Lung (tissue), 12 donors: ENCODE data around the gene AICDA. TPM values are rescaled to one million over a fixed set of nuclear protein-coding genes. Genes with fewer than 3 reads are reported as not detected.

Source experiments
- ATAC-seq: fragments of 200-7000 bp; cut with Tn5 transposase; one replicate; pipeline ENCODE4 v1.9.1; 2020; ENCODE audit warnings: moderate number of reproducible peaks; ENCODE audit not compliant: insufficient read depth, low FRiP score
- DNase-seq, 3 donors: peaks; one replicate each; pipeline ENCODE4 v3.0.0-alpha.2; 2013 to 2017
- H3K27ac ChIP-seq, 2 donors: one replicate each; pipeline ENCODE4 v1.5.1; 2013; ENCODE audit warnings: mild to moderate bottlenecking in 2 of 2, moderate library complexity in 2 of 2, control low read depth in 1 of 2, inconsistent platforms in 1 of 2, low read depth in 1 of 2, low read length in 1 of 2
- H3K27me3 ChIP-seq, 3 donors: one replicate each; pipeline ENCODE4 v1.5.1; 2013; ENCODE audit warnings: low read length in 2 of 3; ENCODE audit not compliant: control insufficient read depth in 3 of 3, insufficient read depth in 3 of 3
- H3K36me3 ChIP-seq, 4 donors: one replicate each; pipeline ENCODE4 v1.5.1; 2013; ENCODE audit warnings: low read length in 4 of 4, mild to moderate bottlenecking in 1 of 4, moderate library complexity in 1 of 4; ENCODE audit not compliant: control insufficient read depth in 4 of 4, insufficient read depth in 4 of 4
- H3K4me1 ChIP-seq, 5 donors: one replicate each; pipeline ENCODE4 v1.5.1; 2013; ENCODE audit warnings: low read length in 5 of 5, mild to moderate bottlenecking in 2 of 5, moderate library complexity in 1 of 5; ENCODE audit not compliant: control insufficient read depth in 5 of 5, insufficient read depth in 5 of 5
- H3K4me3 ChIP-seq: one replicate; pipeline ENCODE4 v1.5.1; 2013; ENCODE audit warnings: mild to moderate bottlenecking, control low read depth, moderate library complexity
- H3K9ac ChIP-seq, 2 donors: one replicate each; pipeline ENCODE4 v1.5.1; 2013; ENCODE audit warnings: low read length in 2 of 2, control low read depth in 1 of 2; ENCODE audit not compliant: insufficient read depth in 1 of 2
- H3K9me3 ChIP-seq, 4 donors: one replicate each; pipeline ENCODE4 v1.5.1; 2013; ENCODE audit warnings: low read length in 3 of 4, mild to moderate bottlenecking in 1 of 4, moderate library complexity in 1 of 4; ENCODE audit not compliant: control insufficient read depth in 4 of 4, insufficient read depth in 3 of 4
- WGBS, 2 donors: extraction: QIAGEN DNeasy Blood & Tissue Kit; methylation state at CpG; one replicate each; pipeline ENCODE4 v1.1.7; 2013; 5-methylcytosine and 5-hydroxymethylcytosine counted together
- polyA plus RNA-seq, 2 donors: library from polyadenylated mRNA; stranded (reverse); fragments of 200-250 nt; gene quantifications; one replicate each; pipeline ENCODE4 v1.2.1, GENCODE V29; 2013
- total RNA-seq, 2 donors: library from RNA; depleted of rRNA in 1 of 2; stranded (reverse); fragments of >200 nt in 1 of 2; gene quantifications; one replicate each; pipeline ENCODE4 v1.2.1, GENCODE V29; 2014 to 2021
- TF ChIP-seq, protein P1 (sequence below): IDR thresholded peaks from 2 replicates; pipeline ENCODE4 v1.5.1; 2012; ENCODE audit warnings: mild to moderate bottlenecking; ENCODE audit errors: control extremely low read depth, extremely low read depth
- donor health status: control.
- donor health status: control.
- donor health status: Bipolar disorder and iron deficiency.
- donor health status: healthy.
- donor health status: DM: yes; HTN: yes; CAD: no.

Gene AICDA
- total and polyA plus RNA-seq, 4 donors = 0.10 to 0.58 (median 0.30) TPM

DNA sequence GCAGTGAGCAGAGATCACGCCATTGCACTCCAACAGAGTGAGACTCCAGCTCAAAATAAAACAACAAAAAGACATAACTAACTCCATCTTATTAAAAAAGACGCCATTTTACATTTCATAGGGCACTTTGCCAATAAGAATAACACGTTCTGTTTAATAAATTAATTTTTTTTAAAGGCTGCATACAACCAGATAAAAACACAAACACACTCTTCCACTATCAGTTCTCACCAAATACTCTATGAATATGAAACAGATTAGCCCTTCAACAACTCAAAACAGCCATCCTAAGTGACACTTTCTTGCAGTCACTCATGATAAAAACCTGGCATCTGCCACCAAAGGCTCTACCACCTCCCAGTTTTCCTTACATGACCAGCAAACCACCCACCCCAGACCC, 16.1 kb downstream of the AICDA start:
- TF ChIP-seq, protein P1, sequence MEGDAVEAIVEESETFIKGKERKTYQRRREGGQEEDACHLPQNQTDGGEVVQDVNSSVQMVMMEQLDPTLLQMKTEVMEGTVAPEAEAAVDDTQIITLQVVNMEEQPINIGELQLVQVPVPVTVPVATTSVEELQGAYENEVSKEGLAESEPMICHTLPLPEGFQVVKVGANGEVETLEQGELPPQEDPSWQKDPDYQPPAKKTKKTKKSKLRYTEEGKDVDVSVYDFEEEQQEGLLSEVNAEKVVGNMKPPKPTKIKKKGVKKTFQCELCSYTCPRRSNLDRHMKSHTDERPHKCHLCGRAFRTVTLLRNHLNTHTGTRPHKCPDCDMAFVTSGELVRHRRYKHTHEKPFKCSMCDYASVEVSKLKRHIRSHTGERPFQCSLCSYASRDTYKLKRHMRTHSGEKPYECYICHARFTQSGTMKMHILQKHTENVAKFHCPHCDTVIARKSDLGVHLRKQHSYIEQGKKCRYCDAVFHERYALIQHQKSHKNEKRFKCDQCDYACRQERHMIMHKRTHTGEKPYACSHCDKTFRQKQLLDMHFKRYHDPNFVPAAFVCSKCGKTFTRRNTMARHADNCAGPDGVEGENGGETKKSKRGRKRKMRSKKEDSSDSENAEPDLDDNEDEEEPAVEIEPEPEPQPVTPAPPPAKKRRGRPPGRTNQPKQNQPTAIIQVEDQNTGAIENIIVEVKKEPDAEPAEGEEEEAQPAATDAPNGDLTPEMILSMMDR = no peak
- Histone ChIP-seq H3K36me3 (no peaks in the 10 kb centered on the region), H3K4me3 (no peak overlapping the region), H3K27me3 (no peaks in the 10 kb centered on the region), H3K9me3 (peaks cover 0 to 1% (median 0%) of the 10 kb centered on the region in 4 donors), H3K27ac (no peak overlapping the region), H3K4me1 (no peaks in the 10 kb centered on the region), H3K9ac (no peak overlapping the region)
- no peak for DNase-seq
- no peak for ATAC-seq
- WGBS, 2 donors = 68 to 85% methylated on average over 3 of the region's 3 CpGs

DNA sequence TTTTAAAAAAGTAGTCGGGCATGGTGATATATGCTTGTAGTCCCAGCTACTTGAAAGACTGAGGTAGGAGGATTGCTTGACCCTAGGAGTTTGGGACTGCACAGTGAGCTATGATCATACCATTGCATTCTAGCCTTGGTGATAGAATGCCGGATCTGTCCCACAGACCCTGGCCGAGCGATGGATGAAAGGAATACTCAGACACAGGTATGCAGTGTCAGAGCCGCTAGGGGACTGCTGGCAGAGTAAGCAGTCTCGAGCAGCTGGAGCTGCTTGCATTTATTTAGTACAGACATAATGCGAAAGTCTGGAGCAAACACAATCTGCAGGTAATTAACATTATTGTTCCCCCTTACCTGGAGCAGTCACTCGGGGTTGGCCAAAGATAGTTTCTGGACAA, 18.6 kb downstream of the AICDA start:
- no peaks in the 10 kb centered on the region for H3K4me1 ChIP-seq
- TF ChIP-seq, protein P1 = no peak
- H3K36me3 ChIP-seq = no peaks in the 10 kb centered on the region
- ATAC-seq = no peak
- H3K27ac ChIP-seq = no peak overlapping the region
- peaks cover 0 to 1% (median 0%) of the 10 kb centered on the region in 4 donors for H3K9me3 ChIP-seq
- DNase-seq = no peak
- H3K27me3 ChIP-seq = no peaks in the 10 kb centered on the region
- WGBS, 2 donors = 72 to 86% methylated on average over 8 of the region's 8 CpGs
- no peak overlapping the region for H3K9ac ChIP-seq
- no peak overlapping the region for H3K4me3 ChIP-seq

DNA sequence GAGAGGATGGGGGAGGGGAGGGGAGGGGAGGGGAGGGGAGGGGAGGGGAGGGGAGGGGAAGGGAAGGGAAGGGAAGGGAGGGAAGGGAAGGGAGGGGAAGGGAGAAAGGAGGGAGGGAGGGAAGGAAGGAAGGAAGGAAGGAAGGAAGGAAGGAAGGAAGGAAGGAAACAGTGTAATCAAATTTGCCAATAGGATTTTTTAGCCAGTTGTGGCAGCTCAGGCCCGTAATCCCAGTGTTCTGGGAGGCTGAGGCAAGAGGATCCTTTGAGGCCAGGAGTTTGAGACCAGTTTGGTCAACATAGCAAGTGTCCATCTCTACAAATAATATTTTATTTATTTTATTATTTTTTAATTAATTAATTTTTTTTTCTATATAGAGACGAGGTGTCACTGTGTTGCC, 19.4 kb downstream of the AICDA start:
- DNase-seq (no peak), ATAC-seq (no peak)
- Histone ChIP-seq H3K4me3 (no peak overlapping the region), H3K27ac (no peak overlapping the region), H3K9ac (no peak overlapping the region), H3K9me3 (peaks cover 0 to 1% (median 0%) of the 10 kb centered on the region in 4 donors), H3K27me3 (no peaks in the 10 kb centered on the region), H3K36me3 (no peaks in the 10 kb centered on the region), H3K4me1 (no peaks in the 10 kb centered on the region)
- 75 to 88% methylated on average over 2 of the region's 2 CpGs for WGBS, 2 donors
- TF ChIP-seq, protein P1 = no peak
